WTC11 (cell line): ENCODE data around the gene ALDH8A1.

Source experiments
- ZNF423 ChIP-seq: fragments of 250-450 bp; sonication (Bioruptor Pico); IDR thresholded peaks from 2 replicates; pipeline ENCODE4 v2.1.2; 2022; ENCODE audit warnings: mild to moderate bottlenecking, moderate library complexity
- TF ChIP-seq, protein P1 (sequence below): fragments of 200-600 bp; IDR thresholded peaks from 2 replicates; pipeline ENCODE4 v1.8.0; 2022; ENCODE audit warnings: antibody characterized with exemption

DNA sequence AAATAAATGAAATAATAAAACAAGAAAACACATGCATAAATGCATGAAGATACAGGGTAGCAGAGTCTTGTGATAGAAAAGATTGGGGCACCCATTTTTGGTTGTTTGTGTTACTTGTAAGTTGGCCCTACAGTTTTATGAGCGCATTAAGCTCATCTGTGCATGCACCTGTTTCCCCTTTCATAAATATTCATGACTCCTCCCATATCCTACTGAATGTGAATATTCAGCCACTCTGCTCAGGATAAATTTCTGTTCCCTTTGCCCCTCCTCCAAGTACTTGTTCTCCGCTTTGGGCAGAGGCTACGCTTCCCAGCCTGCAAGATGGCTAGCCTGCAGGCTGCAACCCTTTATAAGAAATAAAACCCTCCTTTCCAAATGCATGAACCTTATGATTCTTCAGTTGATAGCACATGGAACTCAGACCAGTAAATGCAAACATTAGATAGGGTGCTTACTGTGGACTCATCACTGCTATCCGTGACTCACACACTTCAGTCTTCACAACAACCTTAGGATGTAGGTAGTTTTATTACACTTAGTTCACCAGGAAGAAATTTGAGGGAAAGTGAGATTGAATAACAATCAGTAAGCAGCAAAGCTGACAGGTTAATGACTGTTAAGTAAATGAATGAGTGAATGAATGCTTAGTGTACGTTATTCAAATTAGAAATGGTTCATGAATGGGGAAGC, 15.0 kb downstream of the ALDH8A1 start:
- TF ChIP-seq, protein P1, sequence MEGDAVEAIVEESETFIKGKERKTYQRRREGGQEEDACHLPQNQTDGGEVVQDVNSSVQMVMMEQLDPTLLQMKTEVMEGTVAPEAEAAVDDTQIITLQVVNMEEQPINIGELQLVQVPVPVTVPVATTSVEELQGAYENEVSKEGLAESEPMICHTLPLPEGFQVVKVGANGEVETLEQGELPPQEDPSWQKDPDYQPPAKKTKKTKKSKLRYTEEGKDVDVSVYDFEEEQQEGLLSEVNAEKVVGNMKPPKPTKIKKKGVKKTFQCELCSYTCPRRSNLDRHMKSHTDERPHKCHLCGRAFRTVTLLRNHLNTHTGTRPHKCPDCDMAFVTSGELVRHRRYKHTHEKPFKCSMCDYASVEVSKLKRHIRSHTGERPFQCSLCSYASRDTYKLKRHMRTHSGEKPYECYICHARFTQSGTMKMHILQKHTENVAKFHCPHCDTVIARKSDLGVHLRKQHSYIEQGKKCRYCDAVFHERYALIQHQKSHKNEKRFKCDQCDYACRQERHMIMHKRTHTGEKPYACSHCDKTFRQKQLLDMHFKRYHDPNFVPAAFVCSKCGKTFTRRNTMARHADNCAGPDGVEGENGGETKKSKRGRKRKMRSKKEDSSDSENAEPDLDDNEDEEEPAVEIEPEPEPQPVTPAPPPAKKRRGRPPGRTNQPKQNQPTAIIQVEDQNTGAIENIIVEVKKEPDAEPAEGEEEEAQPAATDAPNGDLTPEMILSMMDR: no peak
- no peak for TF ChIP-seq ZNF423 (CRISPR knock-in tag)
